HG03045 (cell line): ENCODE data around the gene UBASH3B.
"Not testable (repeated sequence)": the region's sequence is repeated elsewhere in the genome, so short reads cannot be mapped to it uniquely, and the experiment has no call there.

Source experiments
- ATAC-seq: cut with Tn5 transposase; IDR thresholded peaks from one replicate; pipeline ENCODE4 v1.9.1; 2021; ENCODE audit warnings: mild to moderate bottlenecking, moderate library complexity; ENCODE audit not compliant: unreplicated experiment

UBASH3B gene

DNA sequence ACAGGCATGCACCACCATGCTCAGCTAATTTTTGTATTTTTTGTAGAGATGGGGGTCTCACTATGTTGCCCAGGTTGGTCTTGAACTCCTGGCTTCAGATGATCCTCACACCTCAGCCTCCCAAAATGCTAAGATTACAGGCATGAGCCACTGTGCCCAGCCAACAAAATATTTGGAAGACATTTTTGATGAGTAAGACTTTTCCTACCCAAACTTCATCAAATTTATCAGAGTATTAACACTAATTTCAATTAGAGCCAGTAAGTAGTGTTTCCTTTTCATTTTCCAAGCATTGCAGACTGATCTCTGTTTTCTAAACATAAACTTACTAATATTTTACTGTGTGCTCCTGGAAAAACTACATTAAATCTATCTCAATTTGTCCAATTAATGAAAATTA is 181.4 kb downstream of the UBASH3B start:
- no peak for ATAC-seq

DNA sequence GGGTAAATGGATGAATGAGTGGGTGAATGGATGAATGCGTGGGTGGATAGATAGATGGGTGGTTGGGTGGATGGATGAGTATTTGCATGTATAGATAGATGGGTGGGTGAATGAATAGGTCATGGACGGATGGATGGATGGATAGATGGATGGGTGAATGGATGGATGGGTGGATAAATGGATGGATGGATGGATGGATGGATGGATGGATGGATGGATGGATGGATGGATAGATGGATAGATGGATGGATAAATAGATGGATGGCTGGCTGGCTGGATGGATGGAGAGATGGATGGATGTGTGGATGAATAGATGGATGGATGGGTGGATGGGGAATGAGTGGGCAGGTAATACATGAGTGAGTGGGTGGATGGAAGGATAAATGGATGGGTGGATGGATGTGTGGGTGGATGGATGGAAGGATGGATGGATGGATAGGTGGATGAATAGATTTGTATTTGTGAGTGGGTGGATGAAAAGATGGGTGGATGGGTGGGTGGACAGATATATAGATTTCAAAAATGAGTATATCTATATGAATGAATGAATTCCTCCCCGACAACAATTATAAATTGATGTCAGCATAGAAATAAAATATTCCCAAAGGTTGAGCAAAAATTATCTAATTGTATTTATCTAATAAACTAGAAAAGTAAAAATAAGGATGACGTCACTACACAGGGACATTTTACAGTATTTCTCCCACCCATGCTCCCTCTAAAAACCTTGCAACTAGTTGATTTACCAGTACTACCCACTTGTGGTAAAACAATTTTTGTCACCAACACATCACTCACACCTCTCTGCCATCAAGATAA is 182.2 kb downstream of the UBASH3B start:
- ATAC-seq: no peak

- ATAC-seq: no peak
Measured at GRCh38 chr11:122843281-122844141, 188.0 kb downstream of the UBASH3B start.

GRCh38 chr11:122847466-122847865 is 191.9 kb downstream of the UBASH3B start:
- no peak for ATAC-seq

DNA sequence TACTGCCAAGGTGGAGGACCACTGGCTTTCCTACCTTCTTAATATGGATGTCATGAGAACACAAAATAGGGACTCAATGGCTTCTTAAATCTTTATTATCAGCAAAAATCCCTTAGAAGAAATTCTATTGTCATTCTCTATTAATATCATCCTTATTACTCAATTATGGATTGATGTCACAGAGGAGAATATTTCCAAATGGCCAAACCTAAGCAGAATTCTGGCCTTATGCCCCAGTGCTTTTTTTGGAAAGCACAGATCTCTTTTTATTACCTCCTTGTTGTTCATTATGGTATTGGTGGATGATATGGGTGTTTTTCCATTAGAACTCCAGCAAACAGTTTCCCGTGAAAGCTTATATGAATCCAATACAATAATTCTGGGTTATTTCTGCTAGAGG is 192.7 kb downstream of the UBASH3B start:
- ATAC-seq: no peak

DNA sequence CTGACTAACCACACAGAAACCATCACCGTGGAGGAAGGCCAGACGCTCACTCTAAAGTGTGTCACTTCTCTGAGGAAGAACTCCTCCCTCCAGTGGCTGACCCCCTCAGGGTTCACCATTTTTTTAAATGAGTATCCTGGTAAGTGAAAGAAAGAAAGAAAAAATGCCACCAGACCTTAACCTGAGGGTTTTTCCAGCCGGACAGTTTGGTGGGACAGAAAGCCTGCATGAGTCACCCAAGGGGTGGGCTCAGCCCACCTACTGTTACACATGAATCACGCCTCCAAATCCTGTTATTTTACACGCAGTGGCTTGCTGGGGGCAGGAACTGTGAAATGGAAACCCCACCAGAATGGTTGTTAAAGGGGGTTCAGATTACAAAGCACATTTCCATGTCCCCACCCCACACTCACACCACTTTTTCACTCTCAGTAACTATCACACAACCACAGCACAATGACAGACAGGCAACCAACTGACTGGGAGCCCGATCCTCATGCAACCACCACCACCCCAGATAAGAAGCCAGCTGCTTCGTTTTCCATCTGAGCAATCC is 194.6 kb downstream of the UBASH3B start:
- no peak for ATAC-seq

DNA sequence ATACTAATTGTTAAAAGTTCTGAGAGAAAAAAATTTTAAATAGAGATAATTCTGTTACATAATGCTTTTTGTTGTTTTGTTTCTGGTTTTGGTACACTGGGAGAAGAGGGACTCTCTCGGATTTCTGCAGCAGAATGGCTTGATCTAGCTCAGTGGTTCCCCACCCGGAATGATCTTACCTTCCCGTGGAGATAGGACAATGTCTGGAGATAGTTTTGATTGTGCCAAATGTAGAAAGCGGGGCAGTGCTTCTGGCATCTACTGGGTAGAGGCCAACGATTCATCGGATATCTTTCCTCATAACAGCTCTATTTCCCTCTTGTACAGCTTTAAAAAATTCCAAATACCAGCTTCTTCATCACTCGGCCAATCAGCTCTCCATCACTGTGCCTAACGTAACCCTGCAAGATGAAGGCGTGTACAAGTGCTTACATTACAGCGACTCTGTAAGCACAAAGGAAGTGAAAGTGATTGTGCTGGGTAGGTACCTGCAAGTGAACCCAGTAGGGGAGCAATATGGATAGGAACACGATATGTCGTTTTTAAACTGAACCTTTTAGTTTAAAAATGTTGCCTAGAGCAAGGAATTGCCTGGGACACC is 195.9 kb downstream of the UBASH3B start:
- ATAC-seq: no peak

GRCh38 chr11:122852074-122852795 is 196.7 kb downstream of the UBASH3B start:
- no peak for ATAC-seq

GRCh38 chr11:122852796-122853160 is 197.3 kb downstream of the UBASH3B start:
- no peak for ATAC-seq

- no peak for ATAC-seq
Measured at GRCh38 chr11:122853261-122853660, 197.7 kb downstream of the UBASH3B start.

DNA sequence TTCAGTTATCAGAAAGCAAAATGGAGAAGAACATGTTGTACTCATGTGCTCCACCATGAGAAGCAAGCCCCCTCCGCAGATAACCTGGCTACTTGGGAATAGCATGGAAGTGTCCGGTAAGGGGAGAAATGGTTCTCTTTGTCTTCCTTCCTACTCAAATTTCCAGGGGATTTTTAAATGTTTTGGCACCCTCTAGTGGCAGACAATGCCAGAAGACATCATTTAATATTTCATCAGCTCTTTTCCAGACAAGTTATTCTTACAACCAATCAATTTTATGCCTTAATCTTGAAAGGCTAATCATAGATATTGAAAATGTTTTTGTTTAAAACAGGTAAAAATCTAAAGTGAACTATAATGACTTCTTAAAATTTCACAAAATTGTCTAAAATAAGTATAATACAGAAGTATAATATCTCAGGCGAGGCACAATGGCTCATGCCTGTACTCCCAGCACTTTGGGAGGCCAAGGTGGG is 198.5 kb downstream of the UBASH3B start:
- ATAC-seq: no peak

GRCh38 chr11:122861631-122862030 is 206.1 kb downstream of the UBASH3B start:
- no peak for ATAC-seq

GRCh38 chr11:122862091-122862490 is 206.6 kb downstream of the UBASH3B start:
- no peak for ATAC-seq

DNA sequence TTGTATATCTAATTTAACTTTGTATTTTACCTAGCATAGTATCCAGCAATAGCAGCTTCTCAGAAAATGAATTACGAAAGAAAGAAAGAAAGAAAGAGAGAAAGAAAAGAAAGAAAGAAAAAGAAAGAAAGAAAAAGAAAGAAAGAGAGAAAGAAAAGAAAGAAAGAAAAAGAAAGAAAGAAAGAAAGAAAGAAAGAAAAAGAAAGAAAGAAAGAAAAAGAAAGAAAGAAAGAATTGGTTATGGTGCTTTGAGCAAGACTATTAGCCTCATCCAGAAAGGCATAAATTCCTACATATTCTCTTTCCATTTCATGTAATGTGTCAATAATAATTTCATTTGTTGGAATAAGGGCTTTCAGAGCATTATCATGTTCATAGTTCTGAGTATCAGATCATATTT is 207.6 kb downstream of the UBASH3B start:
- ATAC-seq: not testable (repeated sequence)

- no peak for ATAC-seq
Measured at GRCh38 chr11:122863704-122864326, 208.3 kb downstream of the UBASH3B start.
